HG03457 (cell line): ENCODE data around the gene PARP6.
"Not testable (repeated sequence)": the region's sequence is repeated elsewhere in the genome, so short reads cannot be mapped to it uniquely, and the experiment has no call there.

ENCODE experiments used
- ATAC-seq: cut with Tn5 transposase; IDR thresholded peaks from one replicate; pipeline ENCODE4 v1.9.1; 2021; ENCODE audit warnings: moderate number of reproducible peaks; ENCODE audit not compliant: unreplicated experiment

The PARP6 gene

GRCh38 chr15:72280751-72281150, 8.4 kb upstream of the PARP6 start:
- ATAC-seq = no peak

GRCh38 chr15:72278737-72279136, 6.4 kb upstream of the PARP6 start:
- no peak for ATAC-seq

GRCh38 chr15:72276326-72276700, 4.0 kb upstream of the PARP6 start:
- no peak for ATAC-seq

GRCh38 chr15:72275635-72276325, 3.4 kb upstream of the PARP6 start:
- ATAC-seq = not testable (repeated sequence)

GRCh38 chr15:72272997-72273352, 621 bp upstream of the PARP6 start:
- ATAC-seq = no peak

GRCh38 chr15:72271895-72272212, 500 bp downstream of the PARP6 start:
- peak; percentile 1 for ATAC-seq

GRCh38 chr15:72271221-72271620, 1.1 kb downstream of the PARP6 start:
- ATAC-seq = no peak

- ATAC-seq = no peak
Measured at GRCh38 chr15:72269739-72270138, 2.6 kb downstream of the PARP6 start.

- ATAC-seq = no peak
Measured at GRCh38 chr15:72265031-72265430, 7.3 kb downstream of the PARP6 start.

GRCh38 chr15:72252663-72253299, 19.6 kb downstream of the PARP6 start:
- no peak for ATAC-seq

GRCh38 chr15:72249142-72249810, 23.1 kb downstream of the PARP6 start:
- no peak for ATAC-seq

- ATAC-seq = no peak
Measured at GRCh38 chr15:72248514-72248913, 23.8 kb downstream of the PARP6 start.

- no peak for ATAC-seq
Measured at GRCh38 chr15:72242775-72243370, 29.5 kb downstream of the PARP6 start.

GRCh38 chr15:72239652-72240051, 32.7 kb downstream of the PARP6 start:
- ATAC-seq = no peak

- ATAC-seq = no peak
Measured at GRCh38 chr15:72238586-72238985, 33.8 kb downstream of the PARP6 start.

- ATAC-seq = no peak
Measured at GRCh38 chr15:72237853-72238224, 34.5 kb downstream of the PARP6 start.

- peak; percentile 55 for ATAC-seq
Measured at GRCh38 chr15:72237029-72237852, 35.1 kb downstream of the PARP6 start.

- no peak for ATAC-seq
Measured at GRCh38 chr15:72236381-72237003, 35.9 kb downstream of the PARP6 start.

- no peak for ATAC-seq
Measured at GRCh38 chr15:72235298-72235697, 37.1 kb downstream of the PARP6 start.

- no peak for ATAC-seq
Measured at GRCh38 chr15:72233769-72234168, 38.6 kb downstream of the PARP6 start.
